Fibroblast of the aortic adventitia (primary cell): ENCODE results near the gene LAMTOR4. TPM values are rescaled to one million over a fixed set of nuclear protein-coding genes. Genes with fewer than 3 reads are reported as not detected.

Source experiments
- DNase-seq: peaks from one replicate; pipeline ENCODE4 v3.0.0-alpha.2; 2010; ENCODE audit warnings: low read depth
- H3K4me3 ChIP-seq: 2 replicates; pipeline ENCODE4 v1.5.1; 2011; ENCODE audit warnings: low read depth, mild to moderate bottlenecking, control low read depth, low read length, moderate library complexity
- total RNA-seq: library from RNA; depleted of rRNA; stranded (reverse); fragments of >200 nt; gene quantifications from 2 replicates; pipeline ENCODE4 v1.2.3, GENCODE V29; 2012; ENCODE audit warnings: low replicate concordance
- TF ChIP-seq, protein P1 (sequence below): IDR thresholded peaks from 2 replicates; pipeline ENCODE4 v1.5.1; 2011; ENCODE audit warnings: mild to moderate bottlenecking, low read length, control low read depth, inconsistent platforms; ENCODE audit not compliant: insufficient read depth

The LAMTOR4 gene
- total RNA-seq, 1 donor: 82.2 TPM

DNA sequence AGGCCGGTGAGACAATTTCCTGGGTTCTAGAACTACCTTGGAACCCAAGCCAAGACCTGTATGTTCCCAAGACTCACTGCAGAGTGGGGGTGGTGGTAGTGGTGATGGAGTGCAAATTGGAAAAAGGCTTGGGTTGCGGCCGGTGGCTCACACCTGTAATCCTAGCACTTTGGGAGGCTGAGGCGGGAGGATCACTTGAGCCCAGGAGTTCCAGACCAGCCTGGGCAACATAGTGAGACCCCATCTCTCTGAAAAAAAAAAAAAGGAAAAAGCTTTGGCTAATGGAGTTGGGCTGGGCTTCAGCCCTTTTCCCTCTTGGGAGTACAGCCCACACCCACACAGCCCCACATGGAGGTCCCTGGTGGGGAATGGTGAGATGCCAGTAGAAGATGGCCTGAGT lies 43.2 kb upstream of the LAMTOR4 start:
- no peak overlapping the region for H3K4me3 ChIP-seq
- DNase-seq: no peak
- TF ChIP-seq, protein P1, sequence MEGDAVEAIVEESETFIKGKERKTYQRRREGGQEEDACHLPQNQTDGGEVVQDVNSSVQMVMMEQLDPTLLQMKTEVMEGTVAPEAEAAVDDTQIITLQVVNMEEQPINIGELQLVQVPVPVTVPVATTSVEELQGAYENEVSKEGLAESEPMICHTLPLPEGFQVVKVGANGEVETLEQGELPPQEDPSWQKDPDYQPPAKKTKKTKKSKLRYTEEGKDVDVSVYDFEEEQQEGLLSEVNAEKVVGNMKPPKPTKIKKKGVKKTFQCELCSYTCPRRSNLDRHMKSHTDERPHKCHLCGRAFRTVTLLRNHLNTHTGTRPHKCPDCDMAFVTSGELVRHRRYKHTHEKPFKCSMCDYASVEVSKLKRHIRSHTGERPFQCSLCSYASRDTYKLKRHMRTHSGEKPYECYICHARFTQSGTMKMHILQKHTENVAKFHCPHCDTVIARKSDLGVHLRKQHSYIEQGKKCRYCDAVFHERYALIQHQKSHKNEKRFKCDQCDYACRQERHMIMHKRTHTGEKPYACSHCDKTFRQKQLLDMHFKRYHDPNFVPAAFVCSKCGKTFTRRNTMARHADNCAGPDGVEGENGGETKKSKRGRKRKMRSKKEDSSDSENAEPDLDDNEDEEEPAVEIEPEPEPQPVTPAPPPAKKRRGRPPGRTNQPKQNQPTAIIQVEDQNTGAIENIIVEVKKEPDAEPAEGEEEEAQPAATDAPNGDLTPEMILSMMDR: no peak

DNA sequence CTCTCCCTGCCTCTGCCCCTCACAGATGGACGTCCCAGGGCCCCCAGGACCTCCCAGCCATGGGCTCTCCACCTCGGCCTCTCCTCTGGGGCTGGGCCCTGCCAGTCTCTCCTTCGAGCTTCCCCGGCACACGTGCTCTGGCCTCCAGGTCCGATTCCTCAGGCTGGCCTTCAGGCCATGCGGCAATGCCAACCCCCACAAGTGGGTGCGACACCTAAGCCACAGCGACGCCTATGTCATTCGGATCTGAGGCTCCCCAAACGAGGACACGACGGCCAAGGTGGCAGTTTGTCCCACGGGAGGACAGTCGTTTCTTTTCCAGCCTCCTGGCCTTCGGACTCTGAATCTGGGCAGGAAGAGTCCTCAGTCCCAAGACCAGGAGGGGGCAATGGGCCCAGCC lies 42.1 kb upstream of the LAMTOR4 start:
- no peak for DNase-seq
- H3K4me3 ChIP-seq: no peak overlapping the region
- TF ChIP-seq, protein P1: no peak

DNA sequence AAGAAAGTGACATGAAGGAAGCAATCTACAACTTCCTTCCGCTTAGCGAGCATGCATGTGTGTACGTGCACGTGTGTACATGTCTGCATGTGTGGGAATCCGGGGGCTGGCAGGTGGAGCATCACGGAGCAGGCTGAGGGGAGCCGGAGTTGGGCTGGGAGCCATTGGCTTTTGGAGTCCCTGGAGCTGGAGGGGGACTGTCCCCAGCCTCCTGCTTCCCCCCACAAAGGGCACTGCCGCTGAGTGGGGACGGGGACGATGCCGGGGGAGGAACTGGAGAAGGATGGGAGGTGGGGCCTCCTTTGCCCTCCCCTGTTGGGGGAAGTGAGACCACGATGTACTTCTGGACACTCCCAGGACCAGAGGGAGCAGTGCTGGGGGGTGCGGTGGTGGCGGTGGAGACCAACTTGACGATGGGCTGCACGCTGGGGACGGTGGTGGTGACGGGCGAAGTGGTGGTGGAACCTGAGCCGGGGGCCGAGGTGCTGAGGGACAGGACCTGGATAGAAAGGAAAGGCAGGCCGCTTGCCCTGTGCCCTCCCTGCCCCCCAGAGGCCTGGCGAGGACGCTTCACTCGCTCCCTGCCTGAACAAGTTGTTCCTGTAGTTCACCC lies 41.5 kb upstream of the LAMTOR4 start:
- no peak for DNase-seq
- TF ChIP-seq, protein P1: no peak
- no peak overlapping the region for H3K4me3 ChIP-seq

DNA sequence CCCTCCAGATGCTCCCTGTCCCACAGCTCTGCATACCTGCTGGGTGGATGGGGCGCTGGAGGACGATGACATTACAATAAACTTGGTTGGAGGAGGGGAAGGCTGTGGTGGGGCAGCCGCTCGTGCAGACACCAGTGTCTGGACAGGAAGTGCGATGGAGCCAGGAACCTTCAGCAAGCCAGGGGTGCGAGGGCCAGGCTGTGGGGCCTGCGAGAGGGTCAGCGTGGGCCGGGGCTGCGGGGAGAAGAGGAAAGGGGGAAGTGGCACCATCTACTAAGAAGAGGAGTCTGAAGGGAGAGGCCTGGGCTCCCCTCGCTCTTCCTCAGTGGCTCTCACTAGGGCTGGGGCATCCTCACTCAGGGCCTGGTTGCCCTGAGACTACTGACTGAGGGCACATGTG lies 40.8 kb upstream of the LAMTOR4 start:
- TF ChIP-seq, protein P1: no peak
- DNase-seq: no peak
- H3K4me3 ChIP-seq: no peak overlapping the region

DNA sequence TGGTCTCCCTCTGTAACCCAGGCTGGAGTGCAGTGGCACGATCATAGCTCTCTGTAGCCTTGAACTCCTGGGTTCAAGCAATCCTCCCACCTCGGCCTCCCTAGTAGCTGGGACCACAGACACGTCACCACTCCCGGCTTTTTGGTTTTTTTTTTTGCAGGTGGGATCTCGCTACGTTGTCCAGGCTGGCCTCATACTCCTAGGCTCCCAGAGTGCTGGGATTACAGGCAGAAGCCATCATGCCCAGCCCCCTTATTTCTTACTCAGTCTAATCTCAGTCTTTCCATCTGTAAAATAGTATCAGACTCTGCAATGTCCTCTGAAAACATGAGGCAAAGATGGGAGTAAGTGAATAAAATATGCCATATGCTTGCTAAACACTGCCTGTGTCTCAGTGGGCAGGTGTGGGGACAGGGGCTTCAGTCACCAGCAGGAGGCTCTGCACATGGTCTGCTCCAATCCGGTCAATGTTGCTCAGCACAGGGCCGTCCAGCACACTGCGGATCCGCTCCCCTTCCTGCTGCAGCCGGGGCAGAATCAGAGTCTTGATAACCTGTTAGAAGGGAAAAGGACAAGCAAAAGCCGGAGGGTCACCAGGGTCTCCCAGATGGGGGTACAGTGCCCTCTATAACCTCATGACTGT lies 39.1 kb upstream of the LAMTOR4 start:
- DNase-seq: no peak
- TF ChIP-seq, protein P1: no peak

DNA sequence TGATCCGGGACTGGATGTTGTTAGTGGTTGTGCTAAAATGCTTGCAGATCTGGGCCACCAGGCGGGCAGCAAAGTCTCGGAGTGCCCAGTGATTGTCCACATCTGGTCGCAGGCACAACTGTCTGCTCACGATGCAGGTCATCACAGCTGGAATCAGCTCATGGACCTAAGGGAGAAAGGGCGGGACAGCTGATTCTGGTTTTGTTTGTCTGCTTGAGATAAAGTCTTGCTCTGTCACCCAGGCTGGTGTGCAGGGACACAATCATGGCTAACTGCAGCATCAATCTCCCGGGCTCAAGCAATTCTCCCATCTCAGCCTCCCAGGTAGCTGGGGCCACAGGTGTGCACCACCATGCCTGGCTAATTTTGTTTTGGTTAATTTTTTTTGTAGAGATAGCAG lies 37.6 kb upstream of the LAMTOR4 start:
- TF ChIP-seq, protein P1: no peak
- no peak for DNase-seq
- H3K4me3 ChIP-seq: no peak overlapping the region

More for the DNA sequence above, 39.1 kb upstream of the LAMTOR4 start:
- no peak overlapping the region for H3K4me3 ChIP-seq
